Activated naive CD8-positive, alpha-beta T cell treated with anti-CD3 and anti-CD28 coated beads, Interleukin-2, amount 10 ng/mL, durations not matched to agents 7 days and 5 days (primary cell): ENCODE measurements around the gene TVP23A. TPM values are rescaled to one million over a fixed set of nuclear protein-coding genes. Genes with fewer than 3 reads are reported as not detected.
"Not testable (repeated sequence)": the region's sequence is repeated elsewhere in the genome, so short reads cannot be mapped to it uniquely, and the experiment has no call there.

ENCODE experiments used
- ATAC-seq: fragments of 150-1000 bp; cut with Tn5 transposase; one replicate; pipeline ENCODE4 v1.10.0; 2021; ENCODE audit warnings: low read depth, moderate library complexity
- POLR2A ChIA-PET: fragments of 350-600 bp; sonication (Branson Sonifier 250); formaldehyde crosslinking; loops from one replicate; lab custom pipeline; 2021; ENCODE audit warnings: antibody characterized with exemption; lab: Charles Lee
- DNase-seq: peaks from one replicate; pipeline ENCODE4 v3.0.0; 2021
- H3K27ac Mint-ChIP-seq: one replicate; pipeline ENCODE4 v1.8.0; 2022; ENCODE audit warnings: mild to moderate bottlenecking, mixed read lengths
- H3K27me3 Mint-ChIP-seq: one replicate; pipeline ENCODE4 v1.8.0; 2022; ENCODE audit warnings: mild to moderate bottlenecking, moderate library complexity, mixed read lengths
- H3K36me3 Mint-ChIP-seq: one replicate; pipeline ENCODE4 v1.8.0; 2021; ENCODE audit warnings: mild to moderate bottlenecking, mixed read lengths
- H3K4me1 Mint-ChIP-seq: one replicate; pipeline ENCODE4 v1.8.0; 2021; ENCODE audit warnings: mixed read lengths
- H3K4me3 Mint-ChIP-seq: one replicate; pipeline ENCODE4 v1.8.0; 2022; ENCODE audit warnings: mild to moderate bottlenecking, moderate library complexity, mixed read lengths
- H3K9me3 Mint-ChIP-seq: one replicate; pipeline ENCODE4 v1.8.0; 2021; ENCODE audit warnings: mixed read lengths
- total RNA-seq, 2 experiments: library from RNA; stranded (reverse); gene quantifications; one replicate each; pipeline ENCODE4 v1.2.3, GENCODE V29; 2021

TVP23A gene
- total RNA-seq, 2 experiments from 2014 or later: not detected

- H3K9me3 Mint-ChIP-seq, DNase-seq, H3K4me3 Mint-ChIP-seq, ATAC-seq, POLR2A ChIA-PET, H3K4me1 Mint-ChIP-seq, H3K36me3 Mint-ChIP-seq, H3K27ac Mint-ChIP-seq: not testable (repeated sequence)
- peaks cover 19% of the 10 kb centered on the region for H3K27me3 Mint-ChIP-seq
Observed at GRCh38 chr16:10830240-10830639, 11.6 kb upstream of the TVP23A start.

DNA sequence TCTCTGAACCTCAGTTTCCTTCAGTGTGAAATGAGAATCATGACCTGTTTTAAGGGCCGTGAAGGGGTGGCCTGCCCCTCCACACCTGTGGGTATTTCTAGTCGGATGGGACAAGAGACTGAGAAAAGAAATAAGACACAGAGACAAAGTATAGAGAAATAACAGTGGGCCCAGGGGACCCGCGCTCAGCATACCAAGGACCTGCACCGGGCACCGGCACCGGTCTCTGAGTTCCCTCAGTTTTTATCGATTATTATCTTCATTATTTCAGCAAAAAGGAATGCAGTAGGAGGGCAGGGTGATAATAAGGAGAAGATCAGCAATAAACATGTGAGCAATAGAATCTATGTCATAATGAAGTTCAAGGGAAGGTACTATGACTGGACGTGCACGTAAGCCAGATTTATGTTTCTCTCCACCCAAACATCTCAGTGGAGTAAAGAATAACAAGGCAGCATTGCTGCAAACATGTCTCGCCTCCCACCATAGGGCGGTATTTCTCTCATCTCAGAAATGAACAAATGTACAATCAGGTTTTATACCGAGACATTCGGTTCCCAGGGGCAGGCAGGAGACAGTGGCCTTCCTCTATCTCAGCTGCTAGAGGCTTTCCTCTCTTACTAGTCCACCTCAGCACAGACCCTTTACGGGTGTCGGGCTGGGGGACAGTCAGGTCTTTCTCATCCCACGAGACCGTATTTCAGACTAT, 10.9 kb upstream of the TVP23A start:
- H3K4me3 Mint-ChIP-seq, H3K9me3 Mint-ChIP-seq, ATAC-seq, POLR2A ChIA-PET, H3K4me1 Mint-ChIP-seq, DNase-seq, H3K27ac Mint-ChIP-seq, H3K36me3 Mint-ChIP-seq: not testable (repeated sequence)
- peaks cover 21% of the 10 kb centered on the region for H3K27me3 Mint-ChIP-seq

- DNase-seq: no peak
- Mint-ChIP-seq H3K4me3 (no peak overlapping the region), H3K9me3 (no peaks in the 10 kb centered on the region), H3K4me1 (no peaks in the 10 kb centered on the region), H3K27me3 (peaks cover 17% of the 10 kb centered on the region), H3K36me3 (no peaks in the 10 kb centered on the region), H3K27ac (no peak overlapping the region)
- ATAC-seq: no peak
- POLR2A ChIA-PET: no interaction called here
Observed at GRCh38 chr16:10828851-10829366, 10.3 kb upstream of the TVP23A start.

DNA sequence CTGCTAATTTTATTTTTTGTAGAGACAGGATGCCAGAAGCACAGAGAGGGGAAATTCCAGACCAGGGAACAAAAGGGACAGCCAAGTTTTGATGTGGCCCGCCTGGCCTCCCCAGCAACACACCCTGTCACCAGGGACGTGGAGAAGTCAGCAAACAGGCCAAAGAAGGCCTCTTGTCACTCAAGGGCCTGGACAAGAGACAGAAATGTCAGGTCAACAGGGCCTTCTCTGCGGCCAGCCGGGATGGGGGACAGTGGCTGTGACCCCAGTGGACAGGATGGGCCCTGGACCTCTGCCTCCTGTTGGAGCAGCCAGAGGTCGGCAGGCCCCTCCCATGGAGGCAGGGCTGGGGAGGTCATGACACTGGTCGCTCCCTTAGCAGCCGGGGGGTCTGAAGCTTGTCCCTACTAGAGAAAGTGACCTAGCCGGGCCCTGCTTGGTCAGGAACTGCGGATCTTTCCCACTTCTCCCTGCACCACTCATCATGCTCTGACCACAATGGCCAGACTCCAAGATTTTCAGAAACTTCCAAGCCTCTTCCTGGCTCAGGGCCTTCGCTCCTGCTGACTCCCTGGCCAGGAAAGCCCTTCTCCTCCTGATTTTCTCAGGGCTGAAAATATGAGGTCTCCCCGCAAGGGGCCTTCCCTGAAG, 9.2 kb upstream of the TVP23A start:
- POLR2A ChIA-PET: interaction anchor here (0.6 to 0.7 kb wide), 2 partner anchors 223 to 1473 kb away, joined by 3 to 4 read pairs; no protein-coding TSS in a partner anchor
- H3K9me3 Mint-ChIP-seq: no peaks in the 10 kb centered on the region
- no peaks in the 10 kb centered on the region for H3K4me1 Mint-ChIP-seq
- H3K27ac Mint-ChIP-seq: no peak overlapping the region
- H3K4me3 Mint-ChIP-seq: no peak overlapping the region
- ATAC-seq (no peak), DNase-seq (no peak)
- no peaks in the 10 kb centered on the region for H3K36me3 Mint-ChIP-seq
- H3K27me3 Mint-ChIP-seq: peaks cover 16% of the 10 kb centered on the region

- Mint-ChIP-seq H3K27ac (no peak overlapping the region), H3K9me3 (no peaks in the 10 kb centered on the region), H3K27me3 (peaks cover 11% of the 10 kb centered on the region), H3K4me3 (no peak overlapping the region), H3K36me3 (no peaks in the 10 kb centered on the region), H3K4me1 (no peaks in the 10 kb centered on the region)
- no peak for ATAC-seq
- no peak for DNase-seq
- POLR2A ChIA-PET: no interaction called here
Observed at GRCh38 chr16:10824111-10824893, 5.7 kb upstream of the TVP23A start.

GRCh38 chr16:10822702-10823101, 4.1 kb upstream of the TVP23A start:
- no peaks in the 10 kb centered on the region for H3K4me1 Mint-ChIP-seq
- no peak overlapping the region for H3K27ac Mint-ChIP-seq
- peaks cover 8% of the 10 kb centered on the region for H3K27me3 Mint-ChIP-seq
- no peaks in the 10 kb centered on the region for H3K36me3 Mint-ChIP-seq
- no peak overlapping the region for H3K4me3 Mint-ChIP-seq
- POLR2A ChIA-PET: no interaction called here
- ATAC-seq (no peak), DNase-seq (no peak)
- H3K9me3 Mint-ChIP-seq: no peaks in the 10 kb centered on the region

DNA sequence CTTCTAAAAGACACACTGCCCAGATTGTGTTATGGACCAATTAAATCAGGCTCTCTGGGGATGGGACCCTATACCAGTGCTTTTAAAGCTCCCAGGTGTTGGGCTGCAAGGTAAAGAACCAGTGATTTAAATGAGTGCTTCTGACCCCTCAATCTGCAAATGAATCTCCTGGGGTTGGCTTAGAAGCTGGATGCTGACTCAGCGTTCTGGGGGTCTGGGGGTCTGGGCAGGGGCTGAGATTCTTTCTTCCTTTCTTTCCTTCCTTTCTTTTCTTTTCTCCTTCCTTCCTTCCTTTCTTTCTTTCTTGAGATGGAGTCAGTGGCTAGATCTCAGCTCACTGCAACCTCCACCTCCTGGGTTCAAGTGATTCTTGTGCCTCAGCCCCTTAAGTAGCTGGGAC, 2.0 kb upstream of the TVP23A start:
- DNase-seq (no peak), ATAC-seq (no peak)
- Mint-ChIP-seq H3K27ac (no peak overlapping the region), H3K27me3 (peaks cover 11% of the 10 kb centered on the region), H3K4me3 (no peak overlapping the region), H3K4me1 (no peaks in the 10 kb centered on the region), H3K9me3 (no peaks in the 10 kb centered on the region), H3K36me3 (no peaks in the 10 kb centered on the region)
- POLR2A ChIA-PET: no interaction called here

GRCh38 chr16:10817514-10817913, 1.1 kb downstream of the TVP23A start:
- no peak overlapping the region for H3K27ac Mint-ChIP-seq
- no peaks in the 10 kb centered on the region for H3K9me3 Mint-ChIP-seq
- DNase-seq (no peak), ATAC-seq (no peak)
- peaks cover 11% of the 10 kb centered on the region for H3K27me3 Mint-ChIP-seq
- H3K36me3 Mint-ChIP-seq: no peaks in the 10 kb centered on the region
- no peaks in the 10 kb centered on the region for H3K4me1 Mint-ChIP-seq
- POLR2A ChIA-PET: no interaction called here
- H3K4me3 Mint-ChIP-seq: no peak overlapping the region

GRCh38 chr16:10813099-10813455, 5.5 kb downstream of the TVP23A start:
- Mint-ChIP-seq H3K9me3 (no peaks in the 10 kb centered on the region), H3K27me3 (peaks cover 8% of the 10 kb centered on the region), H3K4me3 (no peak overlapping the region), H3K36me3 (no peaks in the 10 kb centered on the region), H3K27ac (no peak overlapping the region), H3K4me1 (peaks cover 2% of the 10 kb centered on the region)
- ATAC-seq (no peak), DNase-seq (no peak)
- POLR2A ChIA-PET: no interaction called here

DNA sequence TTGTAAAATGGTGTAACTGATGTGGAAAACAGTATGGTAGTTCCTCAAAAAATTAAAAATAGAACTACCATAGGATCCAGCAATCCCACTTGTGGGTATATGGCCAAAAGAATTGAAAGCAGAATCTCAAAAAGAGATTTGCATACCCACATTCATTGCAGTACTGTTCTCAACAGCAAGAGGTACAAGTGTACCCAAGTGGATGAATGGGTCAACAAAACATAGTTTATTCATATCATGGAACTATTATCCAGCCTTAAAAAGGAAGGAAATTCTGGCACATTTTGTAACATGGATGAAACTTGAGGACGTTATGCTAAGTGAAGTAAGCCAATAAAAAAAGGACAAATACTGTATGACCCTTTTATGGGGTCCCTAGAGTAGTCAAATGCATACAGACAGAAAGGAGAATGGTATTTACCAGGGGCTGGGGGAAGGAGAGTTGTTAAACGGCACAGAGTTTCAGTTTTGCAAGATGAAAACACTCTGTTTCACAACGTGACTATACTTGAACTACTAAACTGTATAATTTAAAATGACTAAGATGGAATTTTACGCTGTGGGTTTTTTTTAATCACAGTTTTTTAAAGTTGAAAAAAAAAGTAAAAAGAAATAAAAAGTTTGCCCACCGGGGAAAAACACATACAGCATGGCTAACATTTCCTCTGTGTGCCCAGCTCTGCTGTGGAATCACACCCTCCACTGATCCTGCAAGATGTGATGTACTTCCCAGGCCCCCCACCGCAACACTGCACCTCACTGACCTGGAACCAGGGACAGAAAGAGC, 6.1 kb downstream of the TVP23A start:
- peaks cover 3% of the 10 kb centered on the region for H3K27me3 Mint-ChIP-seq
- no peak overlapping the region for H3K4me3 Mint-ChIP-seq
- H3K27ac Mint-ChIP-seq: no peak overlapping the region
- peaks cover 2% of the 10 kb centered on the region for H3K4me1 Mint-ChIP-seq
- no peaks in the 10 kb centered on the region for H3K36me3 Mint-ChIP-seq
- no peak for ATAC-seq
- no peak for DNase-seq
- POLR2A ChIA-PET: no interaction called here
- H3K9me3 Mint-ChIP-seq: no peaks in the 10 kb centered on the region

GRCh38 chr16:10809706-10810105, 8.9 kb downstream of the TVP23A start:
- DNase-seq (no peak), ATAC-seq (no peak)
- no peaks in the 10 kb centered on the region for H3K9me3 Mint-ChIP-seq
- no peak overlapping the region for H3K4me3 Mint-ChIP-seq
- H3K36me3 Mint-ChIP-seq: no peaks in the 10 kb centered on the region
- POLR2A ChIA-PET: interaction anchor here (0.6 kb wide), 1 partner anchor 1272 kb away, joined by 5 read pairs; no protein-coding TSS in a partner anchor
- H3K4me1 Mint-ChIP-seq: peaks cover 2% of the 10 kb centered on the region
- H3K27me3 Mint-ChIP-seq: peaks cover 8% of the 10 kb centered on the region
- no peak overlapping the region for H3K27ac Mint-ChIP-seq

- H3K4me3 Mint-ChIP-seq: no peak overlapping the region
- H3K36me3 Mint-ChIP-seq: no peaks in the 10 kb centered on the region
- DNase-seq (no peak), ATAC-seq (no peak)
- H3K27me3 Mint-ChIP-seq: peaks cover 8% of the 10 kb centered on the region
- H3K27ac Mint-ChIP-seq: no peak overlapping the region
- POLR2A ChIA-PET: no interaction called here
- no peaks in the 10 kb centered on the region for H3K9me3 Mint-ChIP-seq
- H3K4me1 Mint-ChIP-seq: peaks cover 2% of the 10 kb centered on the region
Observed at GRCh38 chr16:10808850-10809249, 9.7 kb downstream of the TVP23A start.

- DNase-seq: no peak
- Mint-ChIP-seq H3K27me3 (peaks cover 8% of the 10 kb centered on the region), H3K36me3 (no peaks in the 10 kb centered on the region), H3K9me3 (no peaks in the 10 kb centered on the region), H3K4me3 (no peak overlapping the region), H3K4me1 (peaks cover 2% of the 10 kb centered on the region), H3K27ac (no peak overlapping the region)
- POLR2A ChIA-PET: no interaction called here
- ATAC-seq: no peak
Observed at GRCh38 chr16:10808218-10808617, 10.4 kb downstream of the TVP23A start.
